ENCODE measurements around the gene ENTPD5. TPM values are rescaled to one million over a fixed set of nuclear protein-coding genes. Genes with fewer than 3 reads are reported as not detected.

The ENTPD5 gene
- total and polyA plus RNA-seq, 4 donors, result 38.1 to 276 (median 76.5) TPM

GRCh38 chr14:74045522-74045921, 26.4 kb upstream of the ENTPD5 start:
- DNase-seq (ENCODE audit: low spot score), result no peak
- no peak for TF ChIP-seq FOXA2 (IDR thresholded peaks at IDR 0.05)
- TF ChIP-seq, protein P1, sequence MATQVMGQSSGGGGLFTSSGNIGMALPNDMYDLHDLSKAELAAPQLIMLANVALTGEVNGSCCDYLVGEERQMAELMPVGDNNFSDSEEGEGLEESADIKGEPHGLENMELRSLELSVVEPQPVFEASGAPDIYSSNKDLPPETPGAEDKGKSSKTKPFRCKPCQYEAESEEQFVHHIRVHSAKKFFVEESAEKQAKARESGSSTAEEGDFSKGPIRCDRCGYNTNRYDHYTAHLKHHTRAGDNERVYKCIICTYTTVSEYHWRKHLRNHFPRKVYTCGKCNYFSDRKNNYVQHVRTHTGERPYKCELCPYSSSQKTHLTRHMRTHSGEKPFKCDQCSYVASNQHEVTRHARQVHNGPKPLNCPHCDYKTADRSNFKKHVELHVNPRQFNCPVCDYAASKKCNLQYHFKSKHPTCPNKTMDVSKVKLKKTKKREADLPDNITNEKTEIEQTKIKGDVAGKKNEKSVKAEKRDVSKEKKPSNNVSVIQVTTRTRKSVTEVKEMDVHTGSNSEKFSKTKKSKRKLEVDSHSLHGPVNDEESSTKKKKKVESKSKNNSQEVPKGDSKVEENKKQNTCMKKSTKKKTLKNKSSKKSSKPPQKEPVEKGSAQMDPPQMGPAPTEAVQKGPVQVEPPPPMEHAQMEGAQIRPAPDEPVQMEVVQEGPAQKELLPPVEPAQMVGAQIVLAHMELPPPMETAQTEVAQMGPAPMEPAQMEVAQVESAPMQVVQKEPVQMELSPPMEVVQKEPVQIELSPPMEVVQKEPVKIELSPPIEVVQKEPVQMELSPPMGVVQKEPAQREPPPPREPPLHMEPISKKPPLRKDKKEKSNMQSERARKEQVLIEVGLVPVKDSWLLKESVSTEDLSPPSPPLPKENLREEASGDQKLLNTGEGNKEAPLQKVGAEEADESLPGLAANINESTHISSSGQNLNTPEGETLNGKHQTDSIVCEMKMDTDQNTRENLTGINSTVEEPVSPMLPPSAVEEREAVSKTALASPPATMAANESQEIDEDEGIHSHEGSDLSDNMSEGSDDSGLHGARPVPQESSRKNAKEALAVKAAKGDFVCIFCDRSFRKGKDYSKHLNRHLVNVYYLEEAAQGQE (IDR thresholded peaks at IDR 0.05), result no peak
- TF ChIP-seq NR2F2 (IDR thresholded peaks at IDR 0.05), result no peak
- TF ChIP-seq, protein P2, sequence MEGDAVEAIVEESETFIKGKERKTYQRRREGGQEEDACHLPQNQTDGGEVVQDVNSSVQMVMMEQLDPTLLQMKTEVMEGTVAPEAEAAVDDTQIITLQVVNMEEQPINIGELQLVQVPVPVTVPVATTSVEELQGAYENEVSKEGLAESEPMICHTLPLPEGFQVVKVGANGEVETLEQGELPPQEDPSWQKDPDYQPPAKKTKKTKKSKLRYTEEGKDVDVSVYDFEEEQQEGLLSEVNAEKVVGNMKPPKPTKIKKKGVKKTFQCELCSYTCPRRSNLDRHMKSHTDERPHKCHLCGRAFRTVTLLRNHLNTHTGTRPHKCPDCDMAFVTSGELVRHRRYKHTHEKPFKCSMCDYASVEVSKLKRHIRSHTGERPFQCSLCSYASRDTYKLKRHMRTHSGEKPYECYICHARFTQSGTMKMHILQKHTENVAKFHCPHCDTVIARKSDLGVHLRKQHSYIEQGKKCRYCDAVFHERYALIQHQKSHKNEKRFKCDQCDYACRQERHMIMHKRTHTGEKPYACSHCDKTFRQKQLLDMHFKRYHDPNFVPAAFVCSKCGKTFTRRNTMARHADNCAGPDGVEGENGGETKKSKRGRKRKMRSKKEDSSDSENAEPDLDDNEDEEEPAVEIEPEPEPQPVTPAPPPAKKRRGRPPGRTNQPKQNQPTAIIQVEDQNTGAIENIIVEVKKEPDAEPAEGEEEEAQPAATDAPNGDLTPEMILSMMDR (IDR thresholded peaks at IDR 0.05; ENCODE audit: low read depth, low read length, missing input control), result no peak
- TF ChIP-seq RXRA (IDR thresholded peaks at IDR 0.05), result no peak
- no peak for TF ChIP-seq HNF4G (IDR thresholded peaks at IDR 0.05)
- TF ChIP-seq JUND (IDR thresholded peaks at IDR 0.05), result no peak
- no peak for TF ChIP-seq YY1 (IDR thresholded peaks at IDR 0.05)
- TF ChIP-seq ZBTB33 (IDR thresholded peaks at IDR 0.05), result no peak
- TF ChIP-seq, protein P3, sequence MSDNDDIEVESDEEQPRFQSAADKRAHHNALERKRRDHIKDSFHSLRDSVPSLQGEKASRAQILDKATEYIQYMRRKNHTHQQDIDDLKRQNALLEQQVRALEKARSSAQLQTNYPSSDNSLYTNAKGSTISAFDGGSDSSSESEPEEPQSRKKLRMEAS (IDR thresholded peaks at IDR 0.05), result no peak
- TF ChIP-seq HNF4A (conservative IDR thresholded peaks at IDR 0.05), result no peak
- no peak for TF ChIP-seq FOXA1 (IDR thresholded peaks at IDR 0.05)
- no peak for TF ChIP-seq SP1 (IDR thresholded peaks at IDR 0.05)
- TF ChIP-seq TAF1 (conservative IDR thresholded peaks at IDR 0.05), result no peak
- no peak for TF ChIP-seq GABPA (IDR thresholded peaks at IDR 0.05 in 1 of 2, conservative IDR thresholded peaks at IDR 0.05 in 1 of 2)
- no peak for TF ChIP-seq EGR1 (IDR thresholded peaks at IDR 0.05; ENCODE audit: low read depth in 2 of 2)
- TF ChIP-seq, protein P4, sequence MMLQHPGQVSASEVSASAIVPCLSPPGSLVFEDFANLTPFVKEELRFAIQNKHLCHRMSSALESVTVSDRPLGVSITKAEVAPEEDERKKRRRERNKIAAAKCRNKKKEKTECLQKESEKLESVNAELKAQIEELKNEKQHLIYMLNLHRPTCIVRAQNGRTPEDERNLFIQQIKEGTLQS (IDR thresholded peaks at IDR 0.05), result no peak
- no peak for TF ChIP-seq RAD21 (IDR thresholded peaks at IDR 0.05)
- 98% methylated on average over 4 of the region's 4 CpGs for WGBS
- H3K4me1 ChIP-seq (ENCODE audit: control insufficient read depth in 4 of 4, insufficient read depth in 4 of 4, low read length in 3 of 4), result no peaks in the 10 kb centered on the region
- H3K9ac ChIP-seq (ENCODE audit: low read depth in 1 of 2, low read length in 2 of 2), result no peak overlapping the region
- no peak overlapping the region for H3K4me3 ChIP-seq (ENCODE audit: low read depth in 1 of 3, low read length in 3 of 3)
- H3K9me3 ChIP-seq (ENCODE audit: control insufficient read depth in 4 of 4, low read length in 3 of 4), result no peaks in the 10 kb centered on the region
- H3K36me3 ChIP-seq (ENCODE audit: control insufficient read depth in 4 of 4, insufficient read depth in 3 of 4, low read depth in 1 of 4, low read length in 3 of 4), result peaks cover 0 to 2% (median 0%) of the 10 kb centered on the region in 4 donors
- H3K27ac ChIP-seq (ENCODE audit: low read depth in 1 of 2, low read length in 2 of 2), result no peak overlapping the region
- H3K27me3 ChIP-seq (ENCODE audit: control insufficient read depth in 4 of 4, insufficient read depth in 4 of 4, low read length in 3 of 4), result no peaks in the 10 kb centered on the region

Data from liver (tissue), 9 donors.